Measurements from ENCODE around the gene AGAP2.
"Not testable (repeated sequence)": the region's sequence is repeated elsewhere in the genome, so short reads cannot be mapped to it uniquely, and the experiment has no call there.

AGAP2 gene

GRCh38 chr12:57694459-57695019, 44.0 kb downstream of the AGAP2 start:
- DNase-seq (ENCODE audit: low read depth) = no peak

DNA sequence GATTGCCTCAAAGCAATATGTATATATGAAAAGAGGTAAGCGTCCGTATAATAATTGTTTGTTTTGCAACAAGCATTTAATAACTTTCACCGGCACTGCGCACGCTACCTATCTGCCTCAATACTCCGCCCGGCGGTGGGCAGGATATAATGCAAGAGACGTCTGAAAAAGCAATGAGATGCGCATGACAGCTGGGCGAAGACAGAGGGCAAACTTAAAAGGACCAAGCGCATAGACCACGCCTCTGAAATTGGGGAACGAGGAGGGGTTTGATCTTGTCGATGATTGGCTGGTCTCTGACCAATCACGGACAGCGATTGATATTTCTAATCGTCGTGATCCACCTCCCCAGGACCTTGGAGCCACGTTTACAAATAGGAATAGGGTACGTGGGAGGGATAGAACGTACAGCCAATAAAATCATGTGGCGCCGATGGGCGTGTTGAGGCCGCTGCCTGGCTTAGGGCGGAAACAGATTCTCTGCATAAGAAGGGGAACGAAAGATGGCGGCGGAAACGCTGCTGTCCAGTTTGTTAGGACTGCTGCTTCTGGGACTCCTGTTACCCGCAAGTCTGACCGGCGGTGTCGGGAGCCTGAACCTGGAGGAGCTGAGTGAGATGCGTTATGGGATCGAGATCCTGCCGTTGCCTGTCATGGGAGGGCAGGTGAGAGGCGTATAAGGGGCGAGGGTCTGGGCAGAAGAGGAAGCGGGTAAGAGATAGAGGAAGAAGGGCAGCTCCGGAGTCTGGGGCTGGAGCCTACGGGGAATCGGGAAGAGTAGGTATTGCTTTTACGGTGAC, 44.7 kb downstream of the AGAP2 start, which contains the start of gene OS9:
TSS of gene OS9 (plus strand) at position 474 of the 800 bp plus-strand sequence. CDS start at position 504, 30 bp downstream.
- DNase-seq (ENCODE audit: low read depth) = peak; percentile 97

GRCh38 chr12:57693317-57693658, 45.3 kb downstream of the AGAP2 start:
- no peak for DNase-seq (ENCODE audit: low read depth)

DNA sequence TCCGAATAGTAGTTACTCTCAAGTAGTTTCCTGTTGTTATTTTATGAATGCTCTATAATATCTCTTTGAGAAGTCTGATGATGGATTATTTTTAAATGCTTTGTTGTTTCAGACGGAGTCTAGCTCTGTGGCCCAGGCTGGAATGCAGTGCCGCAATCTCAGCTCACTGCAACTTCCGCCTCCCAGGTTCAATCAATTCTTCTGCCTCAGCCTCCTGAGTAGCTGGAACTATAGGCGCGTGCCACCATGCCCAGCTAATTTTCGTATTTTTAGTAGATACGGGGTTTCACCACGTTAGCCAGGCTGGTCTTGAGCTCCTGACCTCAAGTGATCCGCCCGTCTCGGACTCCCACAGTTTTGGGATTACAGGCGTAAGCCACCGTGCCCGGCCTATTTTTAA, 46.0 kb downstream of the AGAP2 start:
- DNase-seq (ENCODE audit: low read depth) = no peak

GRCh38 chr12:57688931-57689330, 49.6 kb downstream of the AGAP2 start:
- no peak for DNase-seq (ENCODE audit: low read depth)

GRCh38 chr12:57687862-57688261, 50.7 kb downstream of the AGAP2 start:
- DNase-seq (ENCODE audit: low read depth) = no peak

DNA sequence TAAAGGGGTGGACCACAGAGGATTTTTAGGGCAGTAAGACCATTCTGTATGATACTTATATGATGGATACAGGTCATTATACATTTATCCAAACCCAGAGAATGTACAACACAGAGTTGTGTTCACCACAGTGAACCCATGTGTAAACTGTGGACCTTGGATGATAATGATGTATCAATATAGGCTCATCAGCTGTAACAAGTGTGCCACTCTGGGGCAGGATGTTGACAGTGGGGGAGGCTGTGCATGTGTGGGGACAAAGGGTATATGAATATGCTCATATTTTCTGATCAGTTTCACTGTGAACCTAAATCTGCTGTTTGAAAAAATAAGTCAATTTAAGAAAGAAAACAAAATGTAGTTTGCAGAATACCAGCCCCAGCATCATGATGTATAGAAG, 58.8 kb downstream of the AGAP2 start:
- DNase-seq (ENCODE audit: low read depth) = no peak

GRCh38 chr12:57677947-57678346, 60.6 kb downstream of the AGAP2 start:
- DNase-seq (ENCODE audit: low read depth) = not testable (repeated sequence)

GRCh38 chr12:57674691-57675090, 63.9 kb downstream of the AGAP2 start:
- no peak for DNase-seq (ENCODE audit: low read depth)

Measured in CMK (cell line).